Liver (tissue), 9 donors: ENCODE measurements around the gene USP40. TPM values are rescaled to one million over a fixed set of nuclear protein-coding genes. Genes with fewer than 3 reads are reported as not detected.

Source experiments
- DNase-seq: peaks from one replicate; pipeline ENCODE4 v3.0.0-alpha.2; 2017; ENCODE audit warnings: low spot score
- H3K27ac ChIP-seq, 2 donors: one replicate each; pipeline ENCODE4 v1.7.0; 2013; ENCODE audit warnings: inconsistent platforms in 2 of 2, low read length in 2 of 2, control low read depth in 1 of 2, low read depth in 1 of 2, mild to moderate bottlenecking in 1 of 2
- H3K27me3 ChIP-seq, 4 donors: one replicate each; pipeline versions ENCODE4 v1.6.1 to v1.7.0; 2013; ENCODE audit warnings: low read length in 3 of 4, inconsistent platforms in 1 of 4, mild to moderate bottlenecking in 1 of 4, moderate library complexity in 1 of 4; ENCODE audit not compliant: control insufficient read depth in 4 of 4, insufficient read depth in 4 of 4
- H3K36me3 ChIP-seq, 4 donors: one replicate each; pipeline versions ENCODE4 v1.6.1 to v1.7.0; 2013; ENCODE audit warnings: low read length in 3 of 4, mild to moderate bottlenecking in 3 of 4, low read depth in 1 of 4, moderate library complexity in 1 of 4; ENCODE audit not compliant: control insufficient read depth in 4 of 4, insufficient read depth in 3 of 4
- H3K4me1 ChIP-seq, 4 donors: one replicate each; pipeline versions ENCODE4 v1.6.1 to v1.7.0; 2013; ENCODE audit warnings: low read length in 3 of 4, mild to moderate bottlenecking in 3 of 4, moderate library complexity in 1 of 4; ENCODE audit not compliant: control insufficient read depth in 4 of 4, insufficient read depth in 4 of 4
- H3K4me3 ChIP-seq, 3 donors: one replicate each; pipeline versions ENCODE4 v1.6.1 to v1.7.0; 2013; ENCODE audit warnings: low read length in 3 of 3, control low read depth in 1 of 3, low read depth in 1 of 3, mild to moderate bottlenecking in 1 of 3
- H3K9ac ChIP-seq, 2 donors: one replicate each; pipeline ENCODE4 v1.7.0; 2013; ENCODE audit warnings: low read length in 2 of 2, mild to moderate bottlenecking in 2 of 2, moderate library complexity in 2 of 2, control low read depth in 1 of 2, low read depth in 1 of 2
- H3K9me3 ChIP-seq, 4 donors: one replicate each; pipeline versions ENCODE4 v1.6.1 to v1.7.0; 2013; ENCODE audit warnings: low read length in 3 of 4; ENCODE audit not compliant: control insufficient read depth in 4 of 4
- CTCF ChIP-seq: fragments of 150-350 bp; IDR thresholded peaks from 2 replicates; pipeline ENCODE4 v1.5.1; 2017; ENCODE audit warnings: improper control_type of control experiment, low read depth, low read length; ENCODE audit not compliant: missing input control
- EGR1 ChIP-seq, 2 donors: IDR thresholded peaks; 2 replicates each; pipeline ENCODE4 v1.6.1; 2016 to 2018; ENCODE audit warnings: antibody characterized with exemption in 2 of 2, low read depth in 2 of 2
- FOXA1 ChIP-seq: IDR thresholded peaks from 2 replicates; pipeline ENCODE4 v1.6.1; 2016; ENCODE audit warnings: antibody characterized with exemption
- GABPA ChIP-seq, 2 donors: IDR thresholded peaks in 1 of 2; conservative IDR thresholded peaks in 1 of 2; 2 replicates each; pipeline ENCODE4 v1.6.1; 2016; ENCODE audit warnings: antibody characterized with exemption in 2 of 2, mild to moderate bottlenecking in 1 of 2, moderate library complexity in 1 of 2
- MAX ChIP-seq: IDR thresholded peaks from 2 replicates; pipeline ENCODE4 v1.6.1; 2016; ENCODE audit warnings: antibody characterized with exemption
- NR2F2 ChIP-seq: IDR thresholded peaks from 2 replicates; pipeline ENCODE4 v1.6.1; 2016; ENCODE audit warnings: antibody characterized with exemption
- RAD21 ChIP-seq, 2 donors: IDR thresholded peaks; 2 replicates each; pipeline ENCODE4 v1.6.1; 2016; ENCODE audit warnings: antibody characterized with exemption in 2 of 2, mild to moderate bottlenecking in 2 of 2
- RXRA ChIP-seq, 2 donors: IDR thresholded peaks; 2 replicates each; pipeline ENCODE4 v1.6.1; 2017 to 2018; ENCODE audit warnings: antibody characterized with exemption in 2 of 2, mild to moderate bottlenecking in 1 of 2
- SP1 ChIP-seq: IDR thresholded peaks from 2 replicates; pipeline ENCODE4 v1.6.1; 2018; ENCODE audit warnings: antibody characterized with exemption, mild to moderate bottlenecking
- TAF1 ChIP-seq: conservative IDR thresholded peaks from 2 replicates; pipeline ENCODE4 v1.6.1; 2016; ENCODE audit warnings: antibody characterized with exemption, mild to moderate bottlenecking
- WGBS: extraction: QIAGEN DNeasy Blood & Tissue Kit; methylation state at CpG from one replicate; pipeline ENCODE4 v1.1.7; 2013; 5-methylcytosine and 5-hydroxymethylcytosine counted together
- polyA plus RNA-seq, 2 donors: library from polyadenylated mRNA; stranded (reverse) in 1 of 2; unstranded in 1 of 2; fragments of 200-250 nt in 1 of 2; fragments of >200 nt in 1 of 2; fragmentation: Nextera tagmentation in 1 of 2; extraction: Ambion mirVana in 1 of 2; gene quantifications; one replicate each; pipeline versions ENCODE4 v1.2.1 to v1.2.3, GENCODE V29; 2013 to 2015
- total RNA-seq, 2 donors: library from RNA; depleted of rRNA; stranded (reverse); fragments of >200 nt; gene quantifications; one replicate each; pipeline ENCODE4 v1.2.3, GENCODE V29; 2014
- TF ChIP-seq, protein P1 (sequence below): IDR thresholded peaks from 2 replicates; pipeline ENCODE4 v1.6.1; 2016; ENCODE audit warnings: antibody characterized with exemption
- TF ChIP-seq, protein P2 (sequence below): IDR thresholded peaks from 2 replicates; pipeline ENCODE4 v1.6.1; 2016; ENCODE audit warnings: antibody characterized with exemption
- donor health status: healthy.
- donor health status: healthy.
- donor health status: healthy.
- donor health status: healthy.
- donor health status: healthy.

USP40 gene
- total and polyA plus RNA-seq, 4 donors, result 12.0 to 29.0 (median 17.1) TPM

DNA sequence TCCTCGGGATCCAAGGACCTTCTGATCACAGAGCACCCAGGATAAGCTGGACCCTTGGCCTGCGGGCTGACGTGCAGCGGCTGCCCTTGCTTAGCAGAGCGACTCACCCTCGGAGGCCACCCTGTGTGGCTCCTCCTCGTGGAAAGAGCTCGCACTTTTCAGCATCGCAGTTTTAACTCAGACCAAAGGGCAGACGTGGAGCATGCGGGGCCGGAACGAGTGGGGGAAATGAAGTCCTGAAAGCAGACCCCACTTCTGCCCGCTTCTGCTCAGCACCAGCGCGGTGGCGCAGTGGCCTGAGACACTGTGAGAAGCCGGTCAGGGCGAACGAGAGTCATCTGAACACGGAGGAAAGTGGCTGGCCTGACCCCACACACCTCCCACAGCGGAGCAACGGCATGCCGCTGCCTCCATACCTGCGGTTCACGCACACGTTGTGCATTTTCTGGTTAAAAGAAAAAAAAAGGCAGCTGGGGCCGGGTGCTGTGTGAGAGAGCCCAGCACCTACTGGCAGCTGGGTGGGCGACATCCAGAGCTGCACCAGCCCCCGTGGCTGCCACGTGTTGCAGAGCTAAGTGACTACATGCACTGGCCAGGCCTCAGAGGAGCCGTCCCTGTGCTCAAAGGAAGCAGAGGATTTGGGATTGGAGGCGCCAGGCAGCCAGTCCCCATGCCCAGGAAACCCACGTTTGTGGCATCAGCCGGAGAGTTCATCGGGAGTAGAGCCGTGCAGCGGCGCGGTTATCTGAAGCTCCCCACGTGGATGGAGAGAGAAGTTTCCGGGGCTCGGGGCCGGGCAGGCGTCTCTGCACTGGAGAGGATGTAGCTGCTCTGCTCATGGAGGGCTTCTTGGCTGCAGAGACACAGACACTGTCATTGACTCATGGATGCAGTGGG lies 89.7 kb downstream of the USP40 start:
- Histone ChIP-seq H3K9ac (no peak overlapping the region), H3K4me1 (no peaks in the 10 kb centered on the region), H3K4me3 (no peak overlapping the region), H3K9me3 (no peaks in the 10 kb centered on the region), H3K27me3 (no peaks in the 10 kb centered on the region), H3K27ac (no peak overlapping the region), H3K36me3 (peaks cover 4 to 62% (median 20%) of the 10 kb centered on the region in 4 donors)
- WGBS, result 96% methylated on average over 45 of the region's 45 CpGs
- TF ChIP-seq CTCF (no peak), RAD21 (IDR thresholded peaks at IDR 0.05) (no peak)
- no peak for DNase-seq

DNA sequence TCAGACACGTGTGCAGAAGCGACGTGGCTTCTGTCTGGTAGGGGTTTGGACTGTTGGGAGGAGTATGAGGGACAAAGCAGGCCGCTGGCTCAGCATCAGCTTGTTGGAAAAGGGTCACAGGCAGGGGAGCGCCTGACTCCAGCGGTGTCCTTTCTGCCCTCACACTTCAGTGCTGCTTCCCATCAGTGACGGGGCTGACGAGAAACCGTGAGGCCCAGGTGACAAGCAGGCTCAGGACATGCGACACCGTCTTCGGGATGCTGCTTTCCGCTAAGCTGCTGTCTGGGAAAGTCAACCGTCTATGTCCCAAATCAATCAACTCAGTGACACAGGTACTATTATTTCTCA lies 90.5 kb downstream of the USP40 start:
- H3K9me3 ChIP-seq, result no peaks in the 10 kb centered on the region
- no peaks in the 10 kb centered on the region for H3K4me1 ChIP-seq
- no peak overlapping the region for H3K27ac ChIP-seq
- TF ChIP-seq, protein P1, sequence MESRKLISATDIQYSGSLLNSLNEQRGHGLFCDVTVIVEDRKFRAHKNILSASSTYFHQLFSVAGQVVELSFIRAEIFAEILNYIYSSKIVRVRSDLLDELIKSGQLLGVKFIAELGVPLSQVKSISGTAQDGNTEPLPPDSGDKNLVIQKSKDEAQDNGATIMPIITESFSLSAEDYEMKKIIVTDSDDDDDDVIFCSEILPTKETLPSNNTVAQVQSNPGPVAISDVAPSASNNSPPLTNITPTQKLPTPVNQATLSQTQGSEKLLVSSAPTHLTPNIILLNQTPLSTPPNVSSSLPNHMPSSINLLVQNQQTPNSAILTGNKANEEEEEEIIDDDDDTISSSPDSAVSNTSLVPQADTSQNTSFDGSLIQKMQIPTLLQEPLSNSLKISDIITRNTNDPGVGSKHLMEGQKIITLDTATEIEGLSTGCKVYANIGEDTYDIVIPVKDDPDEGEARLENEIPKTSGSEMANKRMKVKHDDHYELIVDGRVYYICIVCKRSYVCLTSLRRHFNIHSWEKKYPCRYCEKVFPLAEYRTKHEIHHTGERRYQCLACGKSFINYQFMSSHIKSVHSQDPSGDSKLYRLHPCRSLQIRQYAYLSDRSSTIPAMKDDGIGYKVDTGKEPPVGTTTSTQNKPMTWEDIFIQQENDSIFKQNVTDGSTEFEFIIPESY, result no peak
- no peak for TF ChIP-seq SP1
- TF ChIP-seq FOXA1, result no peak
- no peak for TF ChIP-seq NR2F2
- no peak for TF ChIP-seq MAX
- no peak for TF ChIP-seq CTCF
- no peak for TF ChIP-seq EGR1 (IDR thresholded peaks at IDR 0.05; ENCODE audit: low read depth in 2 of 2)
- no peak for TF ChIP-seq RXRA (IDR thresholded peaks at IDR 0.05)
- TF ChIP-seq, protein P2, sequence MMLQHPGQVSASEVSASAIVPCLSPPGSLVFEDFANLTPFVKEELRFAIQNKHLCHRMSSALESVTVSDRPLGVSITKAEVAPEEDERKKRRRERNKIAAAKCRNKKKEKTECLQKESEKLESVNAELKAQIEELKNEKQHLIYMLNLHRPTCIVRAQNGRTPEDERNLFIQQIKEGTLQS, result no peak
- no peak for TF ChIP-seq TAF1
- no peak for TF ChIP-seq GABPA (IDR thresholded peaks at IDR 0.05 in 1 of 2, conservative IDR thresholded peaks at IDR 0.05 in 1 of 2)
- no peak for TF ChIP-seq RAD21 (IDR thresholded peaks at IDR 0.05)
- no peaks in the 10 kb centered on the region for H3K27me3 ChIP-seq
- no peak for DNase-seq
- no peak overlapping the region for H3K4me3 ChIP-seq
- H3K9ac ChIP-seq, result no peak overlapping the region
- peaks cover 2 to 59% (median 16%) of the 10 kb centered on the region in 4 donors for H3K36me3 ChIP-seq
- WGBS, result 97% methylated on average over 14 of the region's 14 CpGs
